Aortic smooth muscle cell (primary cell): ENCODE results near the gene LMTK2. TPM values are rescaled to one million over a fixed set of nuclear protein-coding genes. Genes with fewer than 3 reads are reported as not detected.

Experiments
- total RNA-seq: library from RNA; depleted of rRNA; stranded (reverse); fragments of >200 nt; gene quantifications from 2 replicates; pipeline ENCODE4 v1.2.3, GENCODE V29; 2014

The LMTK2 gene
- total RNA-seq: 7.2 and 7.4 TPM in 2 replicates

GRCh38 chr7:98106647-98107312, at the start of gene LMTK2:
Gene LMTK2 (plus strand): TSS chr7:98106862. CDS start chr7:98107178, 316 bp downstream.

GRCh38 chr7:98211221-98211675, 104.6 kb downstream of the LMTK2 start, which contains the start of gene BHLHA15:
Gene BHLHA15 (plus strand): TSS chr7:98211439. CDS start chr7:98212310, 871 bp downstream.

DNA sequence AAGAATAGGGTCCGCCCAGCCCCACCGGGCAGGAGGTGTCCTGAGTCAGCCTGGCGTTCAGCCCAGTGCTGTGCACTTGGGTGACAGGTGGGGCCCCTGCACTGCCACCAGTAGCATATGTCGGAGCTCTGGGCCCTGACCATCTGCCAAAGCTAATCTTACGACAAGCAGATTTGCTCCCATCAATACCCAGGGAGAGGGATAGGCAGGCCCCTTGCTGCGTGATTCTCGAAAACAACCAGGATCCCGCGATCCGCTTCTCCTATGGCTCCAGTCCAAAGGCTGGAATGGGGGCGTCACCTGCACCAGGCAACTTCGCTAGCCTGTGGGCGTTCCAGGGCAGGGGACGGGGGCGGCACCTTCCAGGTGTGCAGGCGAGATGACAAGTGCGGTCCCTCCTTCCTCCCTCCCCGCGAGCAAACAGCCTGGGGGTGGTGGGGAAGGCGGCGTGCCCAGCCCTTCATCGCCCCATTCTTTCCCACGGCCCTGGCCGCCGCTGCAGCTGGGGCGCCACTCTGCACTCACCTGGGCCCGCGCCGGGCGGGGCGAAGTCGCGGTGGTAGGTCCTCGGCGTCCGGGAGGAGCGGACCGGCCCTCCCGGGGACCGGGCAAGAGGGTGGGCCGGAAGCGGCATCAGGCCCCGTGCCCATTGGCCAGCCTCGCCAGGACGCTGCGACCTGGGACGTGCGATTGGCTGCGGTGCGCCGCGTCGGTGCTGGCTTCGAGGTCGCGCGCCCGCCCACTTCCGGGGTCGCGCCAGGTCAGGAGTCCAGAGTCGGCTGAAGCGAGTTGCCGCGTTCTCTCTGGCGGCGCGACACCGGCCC, 145.2 kb downstream of the LMTK2 start, which contains the start of gene TECPR1:
TSS of gene TECPR1 (minus strand) at position 632 of the 824 bp plus-strand sequence. CDS start 6,086 bp downstream, outside the sequence.

Other genes with a start within 250 kb of the LMTK2 start
- 14.9 and 21.2 TPM in 2 replicates for gene ASNS, start 234.5 kb upstream of the LMTK2 start, total RNA-seq
- not detected in 2 replicates for gene OCM2, start 116.7 kb upstream of the LMTK2 start, total RNA-seq
- gene BHLHA15, start 104.6 kb downstream of the LMTK2 start, total RNA-seq: 0.13 and 0.19 TPM in 2 replicates
- gene TECPR1, start 145.4 kb downstream of the LMTK2 start, total RNA-seq: 20.5 and 21.4 TPM in 2 replicates
- 120 and 135 TPM in 2 replicates for gene BRI3, start 174.8 kb downstream of the LMTK2 start, total RNA-seq